ENCODE data around the gene GPR3.
A peak's percentile ranks its signal among the peaks of the same experiment; 100 is the strongest.

Gene GPR3, protein sequence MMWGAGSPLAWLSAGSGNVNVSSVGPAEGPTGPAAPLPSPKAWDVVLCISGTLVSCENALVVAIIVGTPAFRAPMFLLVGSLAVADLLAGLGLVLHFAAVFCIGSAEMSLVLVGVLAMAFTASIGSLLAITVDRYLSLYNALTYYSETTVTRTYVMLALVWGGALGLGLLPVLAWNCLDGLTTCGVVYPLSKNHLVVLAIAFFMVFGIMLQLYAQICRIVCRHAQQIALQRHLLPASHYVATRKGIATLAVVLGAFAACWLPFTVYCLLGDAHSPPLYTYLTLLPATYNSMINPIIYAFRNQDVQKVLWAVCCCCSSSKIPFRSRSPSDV

DNA sequence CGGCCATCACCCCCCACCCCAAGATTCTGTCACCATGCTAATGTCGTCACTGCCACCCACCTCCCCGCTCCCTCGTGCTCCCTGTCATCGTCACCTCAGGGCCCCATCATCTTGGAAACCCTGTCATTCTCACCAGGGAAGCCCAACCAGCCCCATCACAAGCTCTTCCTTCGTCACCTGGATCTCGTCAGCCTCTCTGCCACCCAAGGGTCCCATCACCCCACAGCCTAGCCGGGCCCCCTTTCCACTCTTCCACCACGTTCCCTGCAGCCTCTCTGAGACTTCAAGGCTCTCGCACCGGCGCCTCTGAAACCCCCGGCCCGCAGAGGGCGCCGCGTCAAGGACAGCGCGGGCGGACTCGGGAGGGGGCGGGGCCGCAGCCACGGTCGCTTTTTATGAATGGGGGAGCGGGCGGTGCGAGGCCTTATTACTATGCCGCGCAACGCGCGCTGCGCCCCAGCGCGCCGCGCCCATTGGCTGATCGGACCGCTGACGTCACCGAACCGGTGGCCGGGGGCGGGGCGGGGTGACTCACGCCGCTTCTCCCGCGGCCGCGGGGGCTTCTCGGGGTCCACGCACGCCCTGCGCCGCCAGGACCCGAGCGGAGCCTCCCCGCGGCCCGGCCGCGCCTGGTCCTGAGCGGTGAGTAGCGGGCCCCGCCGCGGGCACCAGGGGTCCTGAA, at the start of gene GPR3:
GPR3 (plus strand) TSS at position 527 of the 682 bp plus-strand sequence. CDS start 1,177 bp downstream, outside the sequence.
- peak; percentile 91 to 92 for DNase-seq

DNA sequence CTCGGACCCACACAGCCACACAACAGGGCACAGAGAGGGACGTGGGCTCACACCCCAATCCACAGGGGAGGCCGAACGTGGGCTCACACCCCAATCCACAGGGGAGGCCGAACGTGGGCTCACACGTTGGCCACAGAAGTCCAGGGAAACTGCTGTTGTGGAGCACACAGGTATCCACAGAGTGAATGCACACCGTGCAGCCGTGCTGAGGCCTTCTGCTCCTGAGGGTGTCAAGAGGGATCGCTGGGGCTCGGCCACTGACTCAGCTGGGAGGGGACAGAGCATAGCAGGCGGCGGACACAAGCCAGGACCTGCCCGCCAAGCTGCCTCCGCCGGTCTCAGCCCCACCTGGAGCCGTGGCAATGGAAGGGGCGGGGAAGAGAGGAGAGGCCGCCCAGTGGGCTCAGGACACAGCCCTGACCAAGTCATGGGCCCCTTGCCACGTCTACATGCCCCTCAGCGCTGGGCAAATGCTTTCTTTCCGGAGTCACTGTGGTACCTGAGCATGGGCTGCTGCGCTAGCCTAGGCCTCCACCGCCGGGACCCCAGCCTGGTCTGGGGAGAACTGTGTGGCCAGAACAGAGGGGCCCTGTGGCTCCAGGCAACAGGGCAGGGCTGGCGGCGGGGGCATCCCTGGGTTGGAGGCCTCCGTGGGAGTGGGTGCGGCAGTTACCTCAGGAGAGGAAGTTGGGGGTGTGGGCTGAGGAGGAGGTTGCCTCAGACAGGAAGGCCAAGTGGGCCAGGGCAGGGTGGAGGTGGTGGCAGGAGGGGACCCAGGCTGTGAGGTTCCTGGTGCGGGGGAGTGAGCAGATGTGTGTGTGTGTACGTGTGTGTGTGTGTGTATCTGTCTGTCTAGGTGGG, 49.4 kb upstream of the GPR3 start:
- peak; percentile 75 to 81 for DNase-seq

DNA sequence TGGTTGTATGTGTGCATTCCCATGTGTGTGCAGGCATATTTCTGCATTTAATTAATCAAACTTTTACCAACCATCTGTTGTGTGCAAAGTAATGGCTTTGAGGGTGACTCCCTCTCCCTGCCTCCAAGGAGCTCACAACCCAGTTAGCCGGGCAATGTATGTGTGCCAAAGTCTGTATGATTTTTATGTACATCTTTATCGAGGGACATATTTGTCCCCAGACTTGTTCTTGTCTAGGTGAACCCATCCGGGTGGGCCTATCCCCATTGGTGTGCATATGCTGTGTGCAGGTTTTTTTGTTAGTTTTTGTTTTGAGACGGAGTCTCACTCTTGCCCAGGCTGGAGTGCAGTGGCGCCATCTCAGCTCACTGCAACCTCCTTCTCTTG, 48.8 kb upstream of the GPR3 start:
- no peak for DNase-seq

DNA sequence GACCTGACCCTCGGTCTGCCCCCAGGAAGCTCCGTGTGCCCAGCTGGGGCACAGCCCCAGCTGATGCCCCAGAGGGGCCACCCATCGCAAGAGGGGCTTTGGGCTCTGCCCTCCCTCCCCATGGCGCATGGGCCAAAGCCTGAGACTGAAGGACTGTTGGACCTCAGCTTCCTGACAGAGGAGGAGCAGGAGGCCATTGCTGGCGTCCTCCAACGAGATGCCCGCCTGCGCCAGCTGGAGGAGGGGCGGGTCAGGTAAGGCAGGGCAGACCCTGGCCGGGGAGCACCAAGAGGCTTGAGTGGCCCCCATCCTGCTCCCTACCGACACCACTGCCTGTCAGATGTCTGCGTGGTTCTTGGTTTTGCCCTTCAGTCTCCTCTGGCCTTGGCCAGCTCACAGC, 47.1 kb upstream of the GPR3 start:
- DNase-seq = no peak

DNA sequence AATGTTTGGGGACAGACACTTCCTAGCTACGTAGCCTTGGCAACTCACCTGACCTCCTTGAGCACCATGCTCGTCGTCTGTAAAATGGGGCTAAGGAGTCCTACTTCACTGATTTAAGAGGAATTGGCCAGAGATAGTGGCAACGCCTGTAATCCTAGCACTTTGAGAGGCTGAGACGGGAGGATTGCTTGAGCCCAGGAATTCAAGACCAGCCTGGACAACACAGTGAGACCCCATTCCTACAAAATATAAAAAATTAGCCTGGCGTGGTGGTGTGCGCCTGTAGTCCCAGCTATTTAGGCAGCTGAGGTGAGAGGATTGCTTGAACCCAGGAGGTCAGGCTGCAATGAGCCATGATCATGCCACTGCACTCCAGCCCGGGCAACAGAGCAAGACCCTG, 46.1 kb upstream of the GPR3 start:
- no peak for DNase-seq

DNA sequence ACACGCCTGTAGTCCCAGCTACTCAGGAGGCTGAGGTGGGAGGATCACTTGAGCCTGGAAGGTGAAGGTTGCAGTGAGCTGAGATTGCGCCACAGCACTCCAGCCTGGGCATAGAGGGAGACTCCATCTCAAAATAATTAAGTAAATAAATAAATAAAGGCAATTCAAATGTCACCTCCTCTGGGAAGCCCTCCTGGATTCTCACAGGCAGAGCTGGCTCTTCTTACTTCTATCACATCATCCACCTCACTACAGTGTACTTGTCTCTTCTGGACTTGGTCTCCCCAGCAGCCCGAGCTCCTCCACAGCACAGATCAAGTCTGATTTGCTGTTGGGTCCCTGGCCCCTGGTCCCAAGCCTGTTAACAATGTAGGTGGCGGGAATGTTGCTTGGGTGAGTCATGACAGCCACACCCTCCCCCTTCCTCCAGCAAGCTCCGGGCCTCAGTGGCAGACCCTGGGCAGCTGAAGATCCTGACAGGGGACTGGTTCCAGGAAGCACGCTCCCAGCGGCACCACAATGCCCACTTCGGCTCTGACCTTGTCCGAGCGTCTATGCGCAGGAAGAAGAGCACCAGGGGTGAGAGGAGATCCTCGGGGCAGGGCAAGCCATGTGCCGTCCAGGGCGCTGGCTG, 45.3 kb upstream of the GPR3 start:
- DNase-seq = no peak

DNA sequence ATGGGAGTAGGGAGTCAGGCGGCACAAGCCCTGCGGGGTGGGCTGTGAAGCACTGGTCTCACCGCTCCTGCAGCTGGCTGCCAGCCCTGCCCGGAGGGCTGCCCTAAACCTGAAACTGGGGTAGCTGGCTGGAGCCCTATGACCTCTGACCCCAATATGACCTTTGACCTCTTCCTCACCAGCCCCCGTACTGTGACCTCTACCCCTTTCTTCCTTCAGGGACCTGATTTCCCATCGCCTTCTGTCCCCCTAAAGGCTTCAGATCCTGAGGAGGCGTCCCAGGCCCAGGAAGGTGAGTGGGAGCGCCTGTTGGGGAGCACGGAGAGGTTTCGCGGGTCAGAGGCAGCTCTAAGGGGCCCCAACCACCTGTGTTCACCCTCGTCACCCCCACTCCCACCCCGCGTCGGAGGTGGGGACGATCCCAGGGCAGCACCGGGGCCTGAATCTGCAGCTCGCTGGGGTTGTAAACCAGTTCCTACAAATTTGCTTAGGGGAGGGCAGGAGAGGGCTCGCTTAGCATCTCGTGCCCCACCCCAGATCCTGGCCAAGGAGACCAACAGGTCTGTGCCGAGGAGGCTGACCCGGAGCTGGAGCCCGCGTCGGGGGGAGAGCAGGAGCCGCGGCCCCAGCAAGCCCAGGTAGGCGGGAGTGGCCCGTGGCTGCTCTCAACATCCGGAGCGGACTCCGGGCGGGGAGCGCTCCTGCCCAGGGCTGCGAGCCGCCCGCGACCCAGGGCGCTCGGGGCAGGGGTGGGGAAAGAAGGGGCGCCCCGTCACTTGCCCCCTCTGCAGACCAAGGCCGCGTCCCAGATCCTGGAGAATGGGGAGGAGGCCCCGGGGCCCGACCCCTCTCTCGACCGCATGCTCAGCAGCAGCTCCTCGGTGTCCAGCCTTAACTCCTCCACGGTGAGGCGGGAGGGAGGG, 43.3 kb upstream of the GPR3 start:
- no peak for DNase-seq

DNA sequence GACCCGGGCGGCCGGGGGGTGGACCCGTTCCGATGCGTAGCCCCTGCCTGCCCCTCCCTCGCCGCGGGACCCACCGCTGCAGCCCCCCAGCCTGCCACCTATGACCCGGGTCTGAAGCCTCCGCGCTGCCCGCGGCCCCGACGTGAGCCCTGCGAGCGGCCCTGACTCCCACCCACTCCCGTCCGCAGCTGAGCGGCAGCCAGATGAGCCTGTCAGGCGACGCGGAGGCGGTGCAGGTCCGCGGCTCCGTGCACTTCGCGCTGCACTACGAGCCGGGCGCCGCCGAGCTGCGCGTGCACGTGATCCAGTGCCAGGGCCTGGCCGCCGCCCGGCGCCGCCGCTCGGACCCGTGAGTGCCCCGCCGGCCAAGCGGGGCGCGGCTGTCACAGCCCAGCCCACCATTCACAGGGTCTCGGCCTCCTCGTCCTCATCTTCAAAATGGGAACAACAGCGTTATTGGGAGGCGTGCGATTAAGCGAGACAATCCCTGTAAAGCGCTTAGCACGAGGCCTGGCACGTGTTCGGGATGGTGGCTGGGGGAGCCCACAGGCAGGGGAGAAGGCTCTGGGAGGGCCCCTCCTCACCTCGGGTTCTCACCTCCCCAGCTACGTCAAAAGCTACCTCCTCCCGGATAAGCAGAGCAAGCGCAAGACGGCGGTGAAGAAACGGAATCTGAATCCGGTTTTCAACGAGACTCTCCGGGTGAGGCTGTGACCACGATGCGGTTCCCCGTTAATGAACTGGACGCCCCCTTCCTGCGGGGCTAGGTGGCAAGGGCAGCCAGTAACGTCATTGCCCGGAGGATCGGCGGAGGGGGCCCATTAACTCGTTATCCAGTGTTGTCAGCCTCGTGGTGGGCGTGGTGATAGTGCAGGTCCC, 42.4 kb upstream of the GPR3 start:
- no peak for DNase-seq

DNA sequence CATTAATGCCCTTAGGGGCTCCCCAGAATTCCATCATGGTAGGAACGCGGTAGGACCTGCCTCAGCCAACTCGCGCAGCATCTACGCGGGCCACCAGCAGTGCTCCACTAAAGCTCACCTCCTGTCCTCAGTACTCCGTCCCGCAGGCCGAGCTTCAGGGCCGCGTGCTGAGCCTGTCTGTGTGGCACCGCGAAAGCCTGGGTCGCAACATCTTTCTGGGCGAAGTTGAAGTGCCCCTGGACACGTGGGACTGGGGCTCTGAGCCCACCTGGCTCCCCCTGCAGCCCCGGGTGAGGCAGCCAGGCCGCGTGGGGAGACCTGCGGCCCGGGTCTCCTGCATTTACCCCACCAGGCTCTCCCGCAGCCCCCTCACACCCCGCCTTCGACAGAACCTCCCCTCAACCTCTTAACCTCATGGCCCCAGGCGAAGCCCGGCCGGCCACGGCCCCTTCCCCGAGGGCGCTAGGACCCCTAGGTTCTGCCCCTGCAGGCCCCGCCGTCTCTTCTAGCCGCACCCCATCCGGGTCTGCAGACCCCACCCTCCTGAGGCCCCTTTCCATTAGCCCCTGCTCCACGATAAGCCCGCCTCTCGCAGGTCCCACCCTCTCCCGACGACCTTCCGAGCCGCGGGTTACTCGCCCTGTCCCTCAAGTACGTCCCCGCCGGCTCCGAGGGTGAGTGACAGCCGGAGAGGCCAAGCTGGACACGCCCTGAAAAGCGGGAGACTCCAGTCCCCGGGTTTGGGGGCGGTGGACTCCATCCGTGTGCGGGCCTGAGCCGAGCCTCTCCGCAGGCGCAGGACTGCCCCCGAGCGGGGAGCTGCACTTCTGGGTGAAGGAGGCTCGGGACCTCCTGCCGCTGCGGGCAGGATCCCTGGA, 41.5 kb upstream of the GPR3 start:
- no peak for DNase-seq

DNA sequence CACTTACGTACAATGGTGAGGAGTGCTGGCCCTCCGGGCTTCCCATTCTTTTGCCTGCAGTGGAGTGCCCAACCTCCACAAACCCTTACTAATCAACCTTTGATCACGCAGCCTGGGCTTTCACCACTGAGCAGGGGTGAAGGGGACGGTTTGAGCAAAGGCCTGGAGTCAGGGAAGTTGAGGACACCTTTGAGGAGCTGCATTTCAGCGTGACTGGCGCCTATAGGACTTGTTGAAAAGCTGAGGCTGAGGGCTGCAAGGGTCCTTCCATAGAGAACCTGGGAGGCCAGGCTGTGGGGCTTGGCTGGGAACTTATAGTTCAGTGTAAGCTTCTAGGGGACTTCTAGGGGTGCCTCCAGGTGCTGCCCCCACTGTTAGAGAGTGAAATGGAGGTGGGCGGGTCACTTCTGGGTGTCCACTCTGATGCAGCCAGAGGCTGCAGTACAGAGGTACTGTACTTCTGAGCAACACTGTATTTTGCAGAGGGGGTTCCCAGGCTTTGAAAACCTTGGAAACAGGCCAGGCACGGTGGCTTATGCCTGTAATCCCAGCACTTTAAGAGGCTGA, 40.8 kb upstream of the GPR3 start:
- no peak for DNase-seq

DNA sequence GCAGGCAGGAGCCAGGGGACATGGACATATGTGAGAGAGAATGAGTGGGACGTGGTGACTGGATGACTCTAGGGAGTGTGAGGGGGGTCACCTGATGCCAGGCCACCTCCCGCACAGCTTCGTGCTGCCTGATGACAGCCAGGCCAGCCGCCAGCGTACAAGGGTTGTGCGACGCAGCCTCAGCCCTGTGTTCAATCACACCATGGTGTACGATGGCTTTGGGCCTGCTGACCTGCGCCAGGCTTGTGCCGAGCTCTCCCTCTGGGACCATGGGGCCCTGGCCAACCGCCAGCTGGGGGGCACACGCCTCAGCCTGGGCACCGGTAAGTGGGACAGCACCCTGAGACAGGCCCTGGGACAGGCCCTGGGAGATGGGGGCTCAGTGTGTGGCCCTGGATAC, 39.3 kb upstream of the GPR3 start:
- DNase-seq = no peak

DNA sequence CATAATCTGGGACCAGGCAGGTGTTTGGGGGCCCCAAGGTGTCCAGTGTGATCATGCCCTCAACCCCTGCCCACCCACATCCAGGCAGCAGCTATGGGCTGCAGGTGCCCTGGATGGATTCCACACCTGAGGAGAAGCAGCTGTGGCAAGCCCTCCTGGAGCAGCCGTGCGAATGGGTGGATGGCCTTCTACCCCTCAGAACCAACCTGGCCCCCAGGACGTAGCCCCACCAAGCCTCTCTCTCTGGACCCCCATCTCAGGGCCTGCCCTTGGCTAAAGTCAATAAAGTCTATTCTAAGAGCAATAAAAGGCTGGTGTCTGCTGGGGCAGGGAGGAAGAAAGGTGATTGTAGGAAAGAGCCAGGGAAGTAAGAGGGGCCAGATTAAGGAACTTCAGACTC, 38.8 kb upstream of the GPR3 start:
- DNase-seq = no peak

DNA sequence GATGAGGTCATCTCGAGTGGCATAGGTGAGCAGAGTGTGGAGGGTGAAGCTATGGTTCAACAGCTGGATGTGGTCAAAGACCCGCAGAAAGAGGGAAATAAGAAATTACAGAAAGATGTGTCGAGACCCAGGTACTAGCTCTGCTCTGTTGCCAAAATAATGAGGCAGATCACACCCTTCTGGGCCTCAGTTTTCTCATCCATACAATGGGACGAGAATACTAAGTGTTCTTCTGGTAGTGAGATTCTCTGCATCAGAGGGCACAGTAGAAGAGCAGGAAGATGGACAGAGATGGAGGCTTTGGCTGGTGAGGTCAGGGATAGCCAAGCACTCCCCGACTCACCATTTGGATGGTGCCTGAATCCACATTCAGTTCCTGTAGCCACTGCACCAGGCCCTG, 36.7 kb upstream of the GPR3 start:
- no peak for DNase-seq

DNA sequence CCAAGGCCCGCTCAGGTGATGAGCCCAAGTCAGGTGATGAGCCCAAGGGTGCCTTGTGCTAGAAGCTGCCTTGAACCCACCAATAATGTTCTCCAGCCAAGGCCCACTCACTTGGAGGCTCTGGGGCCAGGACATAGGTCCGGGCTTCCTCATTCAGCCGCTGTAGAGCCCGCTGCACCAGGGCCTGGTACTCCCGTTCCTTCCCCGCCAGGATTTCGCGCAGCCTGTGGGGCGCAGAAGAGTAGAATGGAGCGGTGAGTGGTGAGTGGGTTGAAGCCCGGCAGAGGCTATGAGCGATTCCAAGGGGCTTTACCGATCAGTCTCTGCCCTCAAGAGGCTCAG, 36.2 kb upstream of the GPR3 start:
- no peak for DNase-seq

DNA sequence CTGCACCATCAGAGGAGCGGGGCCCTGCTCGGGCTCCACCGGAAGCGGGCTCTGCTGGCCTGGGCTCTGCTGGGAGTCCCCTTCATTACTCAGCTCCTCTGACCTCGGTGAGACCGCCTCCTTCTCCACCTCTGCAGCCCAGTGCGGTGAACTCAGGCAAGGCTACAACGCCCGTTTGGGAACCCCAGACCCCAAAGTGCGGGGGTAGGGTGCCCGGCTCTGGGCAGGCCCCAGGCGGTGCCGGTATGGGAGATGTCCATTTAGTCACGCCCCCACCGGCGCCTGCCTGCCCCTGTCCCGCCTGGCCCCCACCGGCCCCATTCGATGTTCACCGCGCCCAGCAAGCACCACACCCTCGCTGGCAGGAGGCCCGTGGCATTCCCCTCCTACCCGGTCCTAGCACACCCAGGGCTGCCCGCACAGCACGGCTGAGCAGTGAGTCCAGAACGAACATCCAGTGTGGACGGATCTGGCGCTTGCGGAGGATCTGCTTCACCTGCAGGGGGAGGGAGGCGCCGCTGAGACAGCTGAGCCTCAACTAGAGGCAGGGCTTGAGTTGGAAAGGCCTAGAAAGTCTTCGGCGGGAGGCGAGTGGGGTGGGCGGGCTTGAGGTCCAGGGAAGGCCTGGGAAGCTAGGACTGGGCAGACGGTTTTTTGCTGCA, 35.7 kb upstream of the GPR3 start:
- no peak for DNase-seq

DNA sequence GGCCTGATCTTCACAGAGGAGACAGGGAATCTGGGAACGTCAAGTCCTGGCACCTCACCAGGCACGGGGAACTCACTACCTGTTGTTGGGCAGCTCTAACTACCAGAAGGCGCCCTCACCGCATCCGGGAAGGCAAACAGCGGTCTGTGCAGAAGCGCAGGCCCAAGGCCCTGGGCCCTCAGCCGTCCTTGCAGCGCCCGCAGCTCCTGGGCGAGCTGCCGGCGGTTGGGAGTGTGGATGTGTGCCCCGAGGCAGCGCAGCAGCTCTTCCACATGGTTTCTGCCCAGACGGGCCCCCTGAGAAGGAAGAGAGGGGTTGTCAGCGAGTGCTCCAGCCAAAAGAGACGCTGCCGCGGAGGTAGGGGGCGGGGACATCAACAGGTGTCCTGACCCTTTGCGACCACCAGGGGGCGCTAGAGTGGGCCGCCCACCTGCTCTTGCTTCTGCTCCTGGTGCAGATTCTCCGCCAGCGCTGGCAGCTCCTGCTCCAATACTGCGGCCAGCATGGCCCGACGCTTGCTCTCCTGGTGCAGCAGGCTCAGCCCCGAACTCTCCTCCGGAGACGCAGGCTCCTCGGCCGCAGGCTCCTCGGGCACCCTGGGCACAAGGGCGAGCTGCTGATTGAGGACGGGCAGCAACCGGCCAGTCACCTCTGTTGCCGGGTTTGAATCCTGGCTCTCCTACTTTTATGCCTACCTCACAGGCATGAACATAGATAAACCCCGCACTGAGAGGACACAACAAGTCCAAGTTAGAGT, 35.0 kb upstream of the GPR3 start:
- peak; percentile 76 to 77 for DNase-seq

DNA sequence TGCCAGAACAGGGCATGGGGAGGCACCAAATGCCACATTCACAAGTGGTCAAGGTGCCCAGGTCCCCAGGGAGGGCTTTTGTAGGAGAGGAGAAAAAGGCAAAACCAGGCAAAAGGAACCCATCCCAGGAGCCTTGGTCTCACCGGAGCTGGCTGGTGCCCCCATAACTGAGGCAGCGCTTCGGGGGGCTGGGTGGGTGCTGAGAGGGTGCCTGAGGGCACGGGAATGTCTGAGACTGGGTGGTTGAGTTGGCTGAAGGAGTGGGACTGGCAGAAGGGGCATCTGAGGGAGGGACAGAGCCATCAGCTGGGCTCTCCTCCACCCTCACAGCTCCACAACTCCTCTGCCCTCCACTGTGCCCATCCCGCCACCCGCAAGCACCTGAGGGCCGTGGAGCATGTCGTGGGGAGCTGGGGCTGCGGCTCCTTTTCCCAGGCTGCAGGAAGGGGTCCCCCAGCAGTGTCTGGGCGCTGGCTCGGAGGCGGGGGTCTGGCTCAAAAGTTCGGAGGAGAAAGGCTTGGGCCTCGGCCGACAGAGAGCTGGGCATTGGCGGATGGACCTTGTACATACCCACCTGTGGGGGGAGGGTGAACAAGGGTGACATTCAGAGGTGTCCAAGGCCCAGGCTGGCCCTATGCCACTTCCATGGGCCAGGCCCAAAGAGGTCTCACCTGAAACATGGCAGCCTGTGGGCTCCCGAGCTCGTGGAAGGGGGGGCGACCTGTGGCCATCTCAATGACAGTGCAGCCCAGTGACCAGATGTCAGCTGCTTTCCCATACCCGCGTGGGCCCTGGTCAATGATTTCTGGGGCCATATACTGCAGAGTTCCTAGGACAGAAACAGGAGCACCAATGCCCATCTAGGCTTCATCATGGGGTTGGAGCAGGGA, 34.1 kb upstream of the GPR3 start:
- no peak for DNase-seq

All from activated CD4-positive, alpha-beta T cell treated with anti-CD3 and anti-CD28 coated beads, Interleukin-2, amount 50 U/mL, for 4 hours (primary cell).